H1 (cell line): ENCODE results near the gene CRYBB1. TPM values are rescaled to one million over a fixed set of nuclear protein-coding genes. Genes with fewer than 3 reads are reported as not detected.

Experiments used
- CTCF ChIA-PET: fragments of 300-600 bp; sonication (Branson Sonifier 250); formaldehyde crosslinking; loops from one replicate; lab custom pipeline; 2021; ENCODE audit not compliant: partially characterized antibody; lab: Charles Lee
- POLR2A ChIA-PET: fragments of 300-600 bp; sonication (Branson Sonifier 250); formaldehyde crosslinking; loops from one replicate; lab custom pipeline; 2021; ENCODE audit warnings: inconsistent platforms; ENCODE audit not compliant: partially characterized antibody; lab: Charles Lee
- DNase-seq, 2 experiments: peaks; one replicate each; pipeline versions ENCODE4 v3.0.0 to v3.0.0-alpha.2; 2010 to 2022; ENCODE audit warnings: low spot score in 2 of 2, low read depth in 1 of 2, mixed read lengths in 1 of 2
- FAIRE-seq: peaks from 2 replicates; lab custom pipeline; 2011; peaks lifted over from hg19 to GRCh38; lab: Jason Lieb, UNC
- H2AFZ ChIP-seq: 2 replicates; pipeline ENCODE4 v1.8.1; 2012; ENCODE audit warnings: low read length, inconsistent platforms
- H2AK5ac ChIP-seq: 2 replicates; pipeline ENCODE4 v1.6.1; 2013; ENCODE audit warnings: low read depth, low read length
- H2BK120ac ChIP-seq: replicated peaks from 2 replicates; pipeline ENCODE3; 2013; ENCODE audit warnings: low read depth, low read length, inconsistent platforms
- H2BK12ac ChIP-seq: 2 replicates; pipeline ENCODE4 v1.6.1; 2013; ENCODE audit warnings: low read depth, low read length
- H2BK15ac ChIP-seq: 2 replicates; pipeline ENCODE4 v1.6.1; 2013; ENCODE audit warnings: low read length
- H2BK20ac ChIP-seq: 2 replicates; pipeline ENCODE4 v1.6.1; 2013; ENCODE audit warnings: low read length
- H2BK5ac ChIP-seq: 2 replicates; pipeline ENCODE4 v1.6.1; 2013; ENCODE audit warnings: low read depth, low read length
- H3K14ac ChIP-seq: 2 replicates; pipeline ENCODE4 v1.6.1; 2013; ENCODE audit warnings: inconsistent platforms; ENCODE audit not compliant: insufficient read length
- H3K18ac ChIP-seq: 2 replicates; pipeline ENCODE4 v1.6.1; 2013; ENCODE audit warnings: low read length; ENCODE audit errors: extremely low read depth
- H3K23ac ChIP-seq: 2 replicates; pipeline ENCODE4 v1.6.1; 2013; ENCODE audit warnings: inconsistent platforms; ENCODE audit not compliant: insufficient read length
- H3K23me2 ChIP-seq: 2 replicates; pipeline ENCODE4 v1.6.1; 2013; ENCODE audit warnings: low read depth, low read length
- H3K27ac ChIP-seq: 2 replicates; pipeline ENCODE4 v1.6.1; 2011; ENCODE audit warnings: low read depth, low read length, inconsistent platforms
- H3K27me3 ChIP-seq, 4 experiments: replicated peaks in 1 of 4; 1 replicate in 1 of 4; 2 replicates in 3 of 4; pipeline versions ENCODE4 v1.6.1 to v1.8.1; 2011 to 2013; ENCODE audit warnings: low read length in 3 of 4, mild to moderate bottlenecking in 3 of 4, inconsistent platforms in 2 of 4, mixed read lengths in 2 of 4, moderate library complexity in 1 of 4; ENCODE audit not compliant: control insufficient read depth in 3 of 4, insufficient read depth in 3 of 4; ENCODE audit errors: extremely low read depth in 1 of 4
- H3K36me3 ChIP-seq, 4 experiments: 2 replicates each; pipeline versions ENCODE4 v1.6.1 to v1.8.1; 2011 to 2013; ENCODE audit warnings: mild to moderate bottlenecking in 4 of 4, low read length in 3 of 4, moderate library complexity in 2 of 4, control low read depth in 1 of 4, inconsistent platforms in 1 of 4; ENCODE audit not compliant: insufficient read depth in 4 of 4, control insufficient read depth in 2 of 4
- H3K4ac ChIP-seq: replicated peaks from 2 replicates; pipeline ENCODE3; 2013; ENCODE audit warnings: low read length, low read depth, mixed read lengths, inconsistent platforms; ENCODE audit not compliant: insufficient read length
- H3K4me1 ChIP-seq, 4 experiments: replicated peaks in 1 of 4; 1 replicate in 1 of 4; 2 replicates in 3 of 4; pipeline versions ENCODE4 v1.6.1 to v1.8.1; 2011 to 2013; ENCODE audit warnings: low read length in 3 of 4, inconsistent platforms in 2 of 4, mixed read lengths in 1 of 4; ENCODE audit not compliant: insufficient read depth in 4 of 4, control insufficient read depth in 3 of 4
- H3K4me2 ChIP-seq, 2 experiments: 2 replicates each; pipeline versions ENCODE4 v1.6.1 to v1.8.1; 2011 to 2013; ENCODE audit warnings: low read depth in 2 of 2, low read length in 2 of 2, control low read depth in 1 of 2, inconsistent platforms in 1 of 2, mild to moderate bottlenecking in 1 of 2; ENCODE audit not compliant: insufficient read depth in 1 of 2
- H3K4me3 ChIP-seq, 4 experiments: fragments of 200-600, 300-600 bp in 1 of 4; sonication (generic), shearing (Covaris generic), sonication (Bioruptor Twin) in 1 of 4; 2 replicates each; pipeline versions ENCODE4 v1.5.1 to v1.8.1; 2011 to 2016; ENCODE audit warnings: low read length in 4 of 4, low read depth in 3 of 4, control low read depth in 2 of 4, inconsistent platforms in 2 of 4, mild to moderate bottlenecking in 2 of 4, mixed read lengths in 1 of 4, moderate library complexity in 1 of 4; ENCODE audit not compliant: insufficient read depth in 2 of 4; ENCODE audit errors: extremely low read depth in 1 of 4
- H3K56ac ChIP-seq: replicated peaks from 2 replicates; pipeline ENCODE3; 2013; ENCODE audit warnings: low read depth, mild to moderate bottlenecking, mixed read lengths, low read length, inconsistent platforms; ENCODE audit not compliant: insufficient read length
- H3K79me1 ChIP-seq: 2 replicates; pipeline ENCODE4 v1.6.1; 2013; ENCODE audit warnings: low read depth, low read length, control low read depth
- H3K79me2 ChIP-seq, 2 experiments: 2 replicates each; pipeline versions ENCODE4 v1.6.1 to v1.8.1; 2012 to 2013; ENCODE audit warnings: low read length in 2 of 2, mild to moderate bottlenecking in 2 of 2, inconsistent platforms in 1 of 2; ENCODE audit not compliant: insufficient read depth in 2 of 2, control insufficient read depth in 1 of 2
- H3K9ac ChIP-seq, 4 experiments: replicated peaks in 1 of 4; 1 replicate in 1 of 4; 2 replicates in 3 of 4; pipeline versions ENCODE4 v1.6.1 to v1.8.1; 2011 to 2013; ENCODE audit warnings: low read depth in 3 of 4, low read length in 3 of 4, control low read depth in 2 of 4, mild to moderate bottlenecking in 2 of 4, moderate library complexity in 2 of 4, inconsistent platforms in 1 of 4; ENCODE audit errors: extremely low read depth in 1 of 4
- H3K9me3 ChIP-seq, 2 experiments: 2 replicates each; pipeline versions ENCODE4 v1.6.1 to v1.8.1; 2012 to 2013; ENCODE audit warnings: mild to moderate bottlenecking in 2 of 2, moderate library complexity in 2 of 2, control low read depth in 1 of 2, inconsistent platforms in 1 of 2, low read depth in 1 of 2, low read length in 1 of 2, mixed read lengths in 1 of 2; ENCODE audit not compliant: insufficient read depth in 2 of 2
- H4K20me1 ChIP-seq, 2 experiments: replicated peaks in 1 of 2; 2 replicates each; pipeline versions ENCODE3 to v1.8.1; 2011 to 2013; ENCODE audit warnings: inconsistent platforms in 2 of 2, low read length in 2 of 2, mild to moderate bottlenecking in 1 of 2; ENCODE audit not compliant: insufficient read depth in 2 of 2, control insufficient read depth in 1 of 2
- H4K5ac ChIP-seq: 2 replicates; pipeline ENCODE4 v1.6.1; 2013; ENCODE audit warnings: low read length, low read depth, mixed read lengths, inconsistent platforms; ENCODE audit not compliant: insufficient read length
- H4K8ac ChIP-seq: 2 replicates; pipeline ENCODE4 v1.8.0; 2013; ENCODE audit warnings: mild to moderate bottlenecking, moderate library complexity, low read length, inconsistent platforms; ENCODE audit not compliant: insufficient read depth; ENCODE audit errors: extremely low read depth
- H4K91ac ChIP-seq: replicated peaks from 2 replicates; pipeline ENCODE3; 2013; ENCODE audit warnings: low read length, mixed read lengths, inconsistent platforms; ENCODE audit not compliant: insufficient read length
- BCL11A ChIP-seq, 2 experiments: IDR thresholded peaks; one replicate each; pipeline ENCODE4 v1.6.1; 2011; ENCODE audit warnings: low read depth in 2 of 2, low read length in 2 of 2, mild to moderate bottlenecking in 2 of 2
- EP300 ChIP-seq, 2 experiments: IDR thresholded peaks; 1 replicate in 1 of 2; 2 replicates in 1 of 2; pipeline ENCODE4 v1.6.1; 2011 to 2012; ENCODE audit warnings: low read depth in 2 of 2, low read length in 2 of 2, mild to moderate bottlenecking in 2 of 2, borderline replicate concordance in 1 of 2, inconsistent platforms in 1 of 2, moderate library complexity in 1 of 2
- FOSL1 ChIP-seq: IDR thresholded peaks from 2 replicates; pipeline ENCODE4 v1.6.1; 2011; ENCODE audit warnings: mild to moderate bottlenecking, low read depth, low read length, moderate library complexity; ENCODE audit not compliant: insufficient read depth
- KDM4A ChIP-seq: IDR thresholded peaks from one replicate; pipeline ENCODE4 v1.7.1; 2012; ENCODE audit warnings: low read depth, mild to moderate bottlenecking, moderate library complexity, low read length, inconsistent platforms; ENCODE audit not compliant: severe bottlenecking
- NRF1 ChIP-seq: IDR thresholded peaks from 2 replicates; pipeline ENCODE4 v1.6.1; 2011; ENCODE audit warnings: mild to moderate bottlenecking, low read depth, low read length, improper control_type of control experiment
- SAP30 ChIP-seq: fragments of 300-600 bp; sonication (generic); IDR thresholded peaks from 2 replicates; pipeline ENCODE4 v1.7.1; 2012; ENCODE audit warnings: low read length, moderate library complexity, mild to moderate bottlenecking, inconsistent platforms; ENCODE audit not compliant: insufficient read depth, insufficient replicate concordance
- SIN3A ChIP-seq, 2 experiments: IDR thresholded peaks in 1 of 2; conservative IDR thresholded peaks in 1 of 2; 2 replicates each; pipeline ENCODE4 v1.6.1; 2011 to 2012; ENCODE audit warnings: low read length in 2 of 2, improper control_type of control experiment in 1 of 2, low read depth in 1 of 2, mild to moderate bottlenecking in 1 of 2
- SP4 ChIP-seq: IDR thresholded peaks from 2 replicates; pipeline ENCODE4 v1.6.1; 2012; ENCODE audit warnings: low read length, inconsistent platforms
- SUZ12 ChIP-seq: fragments of 200-600 bp; sonication (generic); IDR thresholded peaks from 2 replicates; pipeline ENCODE4 v1.6.1; 2012; ENCODE audit warnings: mild to moderate bottlenecking, inconsistent platforms, low read length, moderate library complexity, mixed read lengths
- TAF7 ChIP-seq: optimal IDR thresholded peaks from 2 replicates; pipeline ENCODE3; 2011; ENCODE audit warnings: low read depth, mild to moderate bottlenecking, inconsistent platforms, low read length, moderate library complexity, borderline replicate concordance
- YY1 ChIP-seq: IDR thresholded peaks from 2 replicates; pipeline ENCODE4 v1.6.1; 2011; ENCODE audit warnings: low read depth, mild to moderate bottlenecking, low read length
- WGBS, 2 experiments: shearing (Covaris generic) in 1 of 2; methylation state at CpG; one replicate each; pipeline versions ENCODE4 v1.1.6 to v1.1.7; 2013 to 2015; ENCODE audit warnings: low lambda C conversion rate in 2 of 2, mixed read lengths in 2 of 2, inconsistent platforms in 1 of 2, low coverage in 1 of 2, missing lambda C conversion rate in 1 of 2; ENCODE audit not compliant: insufficient replicate concordance in 2 of 2, insufficient coverage in 1 of 2, insufficient read length in 1 of 2; ENCODE audit errors: extremely low coverage in 1 of 2, missing lambda C conversion rate in 1 of 2; 5-methylcytosine and 5-hydroxymethylcytosine counted together
- polyA plus RNA-seq, 7 experiments: library from polyadenylated mRNA; depleted of rRNA in 3 of 7; stranded (reverse) in 5 of 7; unstranded in 2 of 7; fragments of >200 nt in 5 of 7; fragments of 200-250 nt in 2 of 7; gene quantifications; 1 replicate in 5 of 7; 2 replicates in 1 of 7; 4 replicates in 1 of 7; pipeline versions ENCODE4 v1.2.1 to v1.2.3, GENCODE V29; 2011 to 2013; ENCODE audit warnings: missing spikeins in 2 of 7, mixed read lengths in 2 of 7
- total RNA-seq: library from RNA; stranded (reverse); fragmentation: NEBNext Ultra II Directional; extraction: Animal tissue kit (Norgen Biotek cat#: 25700); gene quantifications from 2 replicates; pipeline ENCODE4 v1.2.1, GENCODE V29; 2021

The CRYBB1 gene
- total and polyA plus RNA-seq, 2 of the 8 experiments (the other 6 are each of a cell fraction or from before 2014, with no cell fraction given), result 1.7 to 6.0 TPM

DNA sequence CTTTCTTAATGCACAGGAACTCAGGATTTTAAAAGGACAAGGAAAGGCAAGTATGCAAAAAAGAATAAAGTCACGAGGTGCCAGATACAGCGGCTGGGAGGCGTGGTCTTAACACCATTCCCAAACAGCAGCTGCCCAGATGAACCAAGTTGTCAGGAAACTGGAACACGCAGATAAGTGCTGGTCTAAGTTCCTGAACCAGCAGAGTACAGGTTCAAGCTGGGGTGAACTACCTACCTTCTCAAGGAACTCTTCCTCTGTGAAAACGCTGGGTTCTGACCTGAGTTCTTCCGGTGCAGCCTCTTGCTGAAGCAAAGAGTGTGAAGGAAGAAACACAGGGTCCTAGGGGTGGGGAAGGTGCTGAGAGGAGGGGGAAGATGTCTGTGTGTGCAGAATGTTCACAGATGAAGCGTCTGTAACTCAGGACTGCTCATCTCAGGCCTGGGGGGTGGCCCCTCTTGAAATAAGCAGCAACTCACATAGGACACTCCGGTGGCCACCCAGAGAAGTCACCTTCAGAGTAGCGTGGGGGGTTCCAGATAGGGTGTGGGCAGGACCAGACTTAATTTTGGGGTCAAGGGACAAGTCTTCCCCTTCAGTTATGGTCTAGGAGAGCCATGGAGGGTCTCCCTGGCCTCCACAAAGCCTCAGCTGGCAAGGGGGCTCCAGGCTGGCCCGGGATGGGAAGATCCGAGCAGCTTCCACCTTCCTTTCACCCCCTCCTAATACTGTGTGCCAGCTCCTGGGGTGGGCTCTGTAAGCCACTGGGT lies 31.1 kb downstream of the CRYBB1 start:
- Histone ChIP-seq H3K79me1 (peaks cover 12% of the 10 kb centered on the region), H3K23ac (no peak overlapping the region), H4K20me1 (peaks cover 4 to 16% of the 10 kb centered on the region in 2 experiments), H3K4ac (no peak overlapping the region), H3K4me3 (no peak overlapping the region), H2BK5ac (no peak overlapping the region), H3K36me3 (peaks cover 4 to 13% (median 5%) of the 10 kb centered on the region in 4 experiments; a peak in 6 of 8 replicates), H3K23me2 (peaks cover 5% of the 10 kb centered on the region; the same call in 1 of the 2 replicates), H3K4me2 (no peak overlapping the region), H3K9me3 (no peaks in the 10 kb centered on the region), H3K18ac (no peak overlapping the region), H2BK15ac (no peak overlapping the region), H4K8ac (no peak overlapping the region), H4K91ac (no peak overlapping the region), H3K14ac (no peak overlapping the region), H2BK20ac (no peak overlapping the region), H3K79me2 (peaks cover 10 to 75% of the 10 kb centered on the region in 2 experiments; a peak in 3 of 4 replicates), H2BK120ac (no peak overlapping the region), H3K4me1 (peaks cover 0 to 15% (median 4%) of the 10 kb centered on the region in 4 experiments; a peak in 6 of 7 replicates), H2BK12ac (no peak overlapping the region), H2AFZ (no peak overlapping the region), H3K27me3 (no peaks in the 10 kb centered on the region), H3K9ac (no peak overlapping the region), H2AK5ac (no peak overlapping the region), H3K27ac (no peak overlapping the region), H4K5ac (no peak overlapping the region), H3K56ac (no peak overlapping the region)
- FAIRE-seq, result no peak
- WGBS, 2 experiments, result 89% methylated on average over 11 of the region's 11 CpGs; no CpG with 5 or more reads in 1 of the 2 experiments
- ChIA-PET CTCF (interaction anchor here (1.0 kb wide), 1 partner anchor 48 kb away, joined by 3 read pairs; no protein-coding TSS in a partner anchor), POLR2A (interaction anchor here (0.8 to 2.8 kb wide), 7 partner anchors 10 to 60 kb away, joined by 3 to 11 read pairs (median 3); no protein-coding TSS in a partner anchor)
- no peak for DNase-seq
- no peak for TF ChIP-seq FOSL1
- TF ChIP-seq EP300 (IDR thresholded peaks at IDR 0.05; ENCODE audit: borderline replicate concordance in 1 of 2, low read depth in 2 of 2, low read length in 2 of 2), result no peak
- no peak for TF ChIP-seq NRF1
- no peak for TF ChIP-seq TAF7
- TF ChIP-seq SAP30, result no peak
- no peak for TF ChIP-seq SIN3A (conservative IDR thresholded peaks at IDR 0.05 in 1 of 2, IDR thresholded peaks at IDR 0.05 in 1 of 2; ENCODE audit: low read depth in 1 of 2, low read length in 2 of 2)
- TF ChIP-seq YY1, result no peak
- no peak for TF ChIP-seq BCL11A (IDR thresholded peaks at IDR 0.05; ENCODE audit: low read depth in 2 of 2, low read length in 2 of 2)
- no peak for TF ChIP-seq KDM4A
- TF ChIP-seq SP4, result no peak
- TF ChIP-seq SUZ12, result no peak
